Endothelial cell of umbilical vein (primary cell): ENCODE results near the gene ZNF280D. TPM values are rescaled to one million over a fixed set of nuclear protein-coding genes. Genes with fewer than 3 reads are reported as not detected.

Experiments used
- BruUV-seq: library from RNA; stranded (reverse); fragments of 400-500 nt; replicated peaks from 2 replicates; lab custom pipeline; 2021; lab: Mats Ljungman, UMichigan
- CTCF ChIA-PET: fragments of 300-600, 350-600 bp; sonication (Branson Sonifier 250); formaldehyde crosslinking; loops from one replicate; lab custom pipeline; 2021; ENCODE audit warnings: antibody characterized with exemption, inconsistent platforms; lab: Charles Lee
- POLR2A ChIA-PET: fragments of 300-600, 350-600 bp; sonication (Branson Sonifier 250); formaldehyde crosslinking; loops from one replicate; lab custom pipeline; 2021; ENCODE audit warnings: antibody characterized with exemption, inconsistent platforms; lab: Charles Lee
- DNase-seq: peaks from one replicate; pipeline ENCODE4 v3.0.0-alpha.2; 2011; ENCODE audit warnings: low read depth, low spot score
- FAIRE-seq: peaks from 2 replicates; lab custom pipeline; 2011; peaks lifted over from hg19 to GRCh38; lab: Jason Lieb, UNC
- H2AFZ ChIP-seq: 2 replicates; pipeline ENCODE4 v1.6.0; 2012; ENCODE audit warnings: low read depth, low read length, control low read depth, inconsistent platforms
- H3K27ac ChIP-seq: 2 replicates; pipeline ENCODE4 v1.5.1; 2011; ENCODE audit warnings: low read depth, mild to moderate bottlenecking, control low read depth, low read length, moderate library complexity; ENCODE audit not compliant: insufficient read depth
- H3K27me3 ChIP-seq, 2 experiments: 2 replicates each; pipeline versions ENCODE4 v1.6.0 to v1.6.1; 2011; ENCODE audit warnings: low read length in 2 of 2, mixed read lengths in 1 of 2; ENCODE audit not compliant: control insufficient read depth in 2 of 2, insufficient read depth in 2 of 2
- H3K36me3 ChIP-seq, 2 experiments: 2 replicates in 1 of 2; 3 replicates in 1 of 2; pipeline ENCODE4 v1.5.1; 2011; ENCODE audit warnings: low read length in 2 of 2, mild to moderate bottlenecking in 1 of 2, moderate library complexity in 1 of 2; ENCODE audit not compliant: control insufficient read depth in 2 of 2, insufficient read depth in 2 of 2; ENCODE audit errors: extremely low read depth in 1 of 2
- H3K4me1 ChIP-seq: 3 replicates; pipeline ENCODE4 v1.5.1; 2011; ENCODE audit warnings: mild to moderate bottlenecking, low read length; ENCODE audit not compliant: control insufficient read depth, insufficient read depth; ENCODE audit errors: extremely low read depth
- H3K4me2 ChIP-seq: 2 replicates; pipeline ENCODE4 v1.6.1; 2011; ENCODE audit warnings: low read length, control low read depth, mixed read lengths; ENCODE audit not compliant: insufficient read depth
- H3K4me3 ChIP-seq, 3 experiments: fragments of 200-600 bp in 1 of 3; sonication (generic), shearing (Covaris generic) in 1 of 3; replicated peaks in 1 of 3; 2 replicates each; pipeline ENCODE4 v1.5.1; 2011 to 2016; ENCODE audit warnings: control low read depth in 3 of 3, low read length in 3 of 3, mild to moderate bottlenecking in 2 of 3, inconsistent platforms in 1 of 3, low read depth in 1 of 3, moderate library complexity in 1 of 3; ENCODE audit not compliant: insufficient read depth in 1 of 3
- H3K79me2 ChIP-seq: 2 replicates; pipeline ENCODE4 v1.6.0; 2012; ENCODE audit warnings: low read length, inconsistent platforms; ENCODE audit not compliant: control insufficient read depth, insufficient read depth
- H3K9ac ChIP-seq: replicated peaks from 2 replicates; pipeline ENCODE3; 2011; ENCODE audit warnings: low read length, control low read depth; ENCODE audit not compliant: insufficient read depth; ENCODE audit errors: extremely low read depth
- H3K9me1 ChIP-seq: replicated peaks from 3 replicates; pipeline ENCODE4 v1.6.0; 2011; ENCODE audit warnings: mild to moderate bottlenecking, low read length; ENCODE audit not compliant: control insufficient read depth, insufficient read depth; ENCODE audit errors: extremely low read depth
- H3K9me3 ChIP-seq: replicated peaks from 2 replicates; pipeline ENCODE4 v1.5.1; 2012; ENCODE audit warnings: low read length, inconsistent platforms; ENCODE audit not compliant: control insufficient read depth, insufficient read depth
- H4K20me1 ChIP-seq: replicated peaks from 2 replicates; pipeline ENCODE3; 2011; ENCODE audit warnings: mild to moderate bottlenecking, low read length; ENCODE audit not compliant: control insufficient read depth, insufficient read depth; ENCODE audit errors: extremely low read depth
- EZH2 ChIP-seq: IDR thresholded peaks from 2 replicates; pipeline ENCODE4 v1.6.1; 2012; ENCODE audit warnings: borderline replicate concordance, low read depth, mild to moderate bottlenecking, moderate library complexity, low read length, inconsistent platforms; ENCODE audit not compliant: severe bottlenecking
- FOS ChIP-seq: IDR thresholded peaks from 2 replicates; pipeline ENCODE4 v1.6.1; 2011; ENCODE audit warnings: mild to moderate bottlenecking, low read length, moderate library complexity, borderline replicate concordance; ENCODE audit not compliant: insufficient read depth
- GATA2 ChIP-seq: IDR thresholded peaks from 2 replicates; pipeline ENCODE4 v1.7.0; 2011; ENCODE audit warnings: low read depth, mild to moderate bottlenecking, moderate library complexity, mixed read lengths, low read length; ENCODE audit not compliant: insufficient read length, insufficient read depth
- POLR2A ChIP-seq: IDR thresholded peaks from 2 replicates; pipeline ENCODE4 v1.6.1; 2012; ENCODE audit warnings: low read depth, mild to moderate bottlenecking, control low read depth, low read length
- POLR2AphosphoS5 ChIP-seq: IDR thresholded peaks from 2 replicates; pipeline ENCODE4 v1.6.1; 2012; ENCODE audit warnings: low read depth, mild to moderate bottlenecking, control low read depth, low read length, moderate library complexity; ENCODE audit not compliant: insufficient read depth
- dilution Hi-C: fragments of 300-500 bp; cut with MboI; formaldehyde crosslinking; loops from one replicate; pipeline ENCODE4 v1.15.0; 2019; ENCODE audit warnings: low sequenced_read_pairs; ENCODE audit not compliant: extremely low pct_ligation_motif_present
- intact Hi-C: fragments of 100-400 bp; cut with micrococcal nuclease; formaldehyde crosslinking; loops from one replicate; pipeline ENCODE4 v1.10.0; 2022
- polyA plus RNA-seq, 4 experiments: library from polyadenylated mRNA; depleted of rRNA in 3 of 4; stranded (reverse) in 3 of 4; unstranded in 1 of 4; fragments of >200 nt; gene quantifications; 2 replicates each; pipeline versions ENCODE4 v1.2.1 to v1.2.3, GENCODE V29; 2011 to 2012; ENCODE audit warnings: missing spikeins in 1 of 4
- total RNA-seq: library from RNA; stranded (reverse); gene quantifications from 2 replicates; pipeline ENCODE4 v1.2.3, GENCODE V29; 2021
- TF ChIP-seq, protein P1 (sequence below): IDR thresholded peaks from 2 replicates; pipeline ENCODE4 v1.6.1; 2011; ENCODE audit not compliant: insufficient read depth, insufficient read length
- TF ChIP-seq, protein P2 (sequence below), 2 donors: IDR thresholded peaks; 1 replicate in 1 of 2; 2 replicates in 1 of 2; pipeline ENCODE4 v1.5.1; 2011; ENCODE audit warnings: low read length in 2 of 2, mild to moderate bottlenecking in 2 of 2, moderate library complexity in 2 of 2, control low read depth in 1 of 2, inconsistent platforms in 1 of 2, low read depth in 1 of 2; ENCODE audit not compliant: insufficient read depth in 1 of 2; ENCODE audit errors: extremely low read depth in 1 of 2

Gene ZNF280D
- total and polyA plus RNA-seq, 2 donors (not counting 3 experiments of a cell fraction or from before 2014, with no cell fraction given), result 9.6 to 42.1 TPM

DNA sequence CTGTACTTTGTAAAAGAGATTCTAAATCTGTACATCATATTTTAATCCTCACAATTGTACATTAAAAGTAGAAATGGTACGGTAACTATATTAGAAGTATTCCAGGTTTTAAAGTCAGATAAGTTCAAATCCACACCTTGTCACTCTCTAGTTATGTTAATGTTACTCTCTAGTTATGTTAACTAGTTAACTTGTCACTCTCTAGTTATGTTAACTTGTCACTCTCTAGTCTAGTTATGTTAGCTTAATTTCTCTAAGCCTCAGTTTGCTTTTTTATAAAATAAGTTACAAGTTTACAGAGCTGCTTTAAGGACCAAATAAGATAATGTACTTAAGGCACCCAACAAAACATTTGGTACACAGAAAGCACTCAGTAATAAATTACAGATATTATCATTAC is 42.6 kb downstream of the ZNF280D start:
- CTCF ChIA-PET, result no interaction called here
- no peaks in the 10 kb centered on the region for H3K79me2 ChIP-seq
- H3K36me3 ChIP-seq, result no peaks in the 10 kb centered on the region
- no peaks in the 10 kb centered on the region for H3K9me1 ChIP-seq
- POLR2A ChIA-PET, result no interaction called here
- no TSS peak for BruUV-seq
- no peaks in the 10 kb centered on the region for H3K27me3 ChIP-seq
- DNase-seq (no peak), FAIRE-seq (no peak)
- no peaks in the 10 kb centered on the region for H3K9me3 ChIP-seq
- H2AFZ ChIP-seq, result no peak overlapping the region
- TF ChIP-seq, protein P1, sequence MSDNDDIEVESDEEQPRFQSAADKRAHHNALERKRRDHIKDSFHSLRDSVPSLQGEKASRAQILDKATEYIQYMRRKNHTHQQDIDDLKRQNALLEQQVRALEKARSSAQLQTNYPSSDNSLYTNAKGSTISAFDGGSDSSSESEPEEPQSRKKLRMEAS, result no peak
- TF ChIP-seq, protein P2, sequence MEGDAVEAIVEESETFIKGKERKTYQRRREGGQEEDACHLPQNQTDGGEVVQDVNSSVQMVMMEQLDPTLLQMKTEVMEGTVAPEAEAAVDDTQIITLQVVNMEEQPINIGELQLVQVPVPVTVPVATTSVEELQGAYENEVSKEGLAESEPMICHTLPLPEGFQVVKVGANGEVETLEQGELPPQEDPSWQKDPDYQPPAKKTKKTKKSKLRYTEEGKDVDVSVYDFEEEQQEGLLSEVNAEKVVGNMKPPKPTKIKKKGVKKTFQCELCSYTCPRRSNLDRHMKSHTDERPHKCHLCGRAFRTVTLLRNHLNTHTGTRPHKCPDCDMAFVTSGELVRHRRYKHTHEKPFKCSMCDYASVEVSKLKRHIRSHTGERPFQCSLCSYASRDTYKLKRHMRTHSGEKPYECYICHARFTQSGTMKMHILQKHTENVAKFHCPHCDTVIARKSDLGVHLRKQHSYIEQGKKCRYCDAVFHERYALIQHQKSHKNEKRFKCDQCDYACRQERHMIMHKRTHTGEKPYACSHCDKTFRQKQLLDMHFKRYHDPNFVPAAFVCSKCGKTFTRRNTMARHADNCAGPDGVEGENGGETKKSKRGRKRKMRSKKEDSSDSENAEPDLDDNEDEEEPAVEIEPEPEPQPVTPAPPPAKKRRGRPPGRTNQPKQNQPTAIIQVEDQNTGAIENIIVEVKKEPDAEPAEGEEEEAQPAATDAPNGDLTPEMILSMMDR (IDR thresholded peaks at IDR 0.05; ENCODE audit: extremely low read depth in 1 of 2, insufficient read depth in 1 of 2, low read depth in 1 of 2, low read length in 2 of 2), result no peak
- no peak for TF ChIP-seq POLR2AphosphoS5
- TF ChIP-seq EZH2, result no peak
- no peak for TF ChIP-seq GATA2
- TF ChIP-seq POLR2A, result no peak
- TF ChIP-seq FOS, result no peak
- intact Hi-C loops (no loop called here), dilution Hi-C loops (no loop called here)
- H3K4me1 ChIP-seq, result no peaks in the 10 kb centered on the region
- no peak overlapping the region for H3K4me3 ChIP-seq
- no peaks in the 10 kb centered on the region for H4K20me1 ChIP-seq
- H3K4me2 ChIP-seq, result no peak overlapping the region
- no peak overlapping the region for H3K9ac ChIP-seq
- H3K27ac ChIP-seq, result no peak overlapping the region
